ENCODE measurements around the gene ZNF652.
"Not testable (repeated sequence)": the region's sequence is repeated elsewhere in the genome, so short reads cannot be mapped to it uniquely, and the experiment has no call there.

Gene ZNF652

GRCh38 chr17:49315551-49316257, 46.3 kb downstream of the ZNF652 start:
- peak; percentile 88 for DNase-seq (ENCODE audit: low spot score)

- no peak for DNase-seq (ENCODE audit: low spot score)
Observed at GRCh38 chr17:49312722-49313121, 49.3 kb downstream of the ZNF652 start.

GRCh38 chr17:49299996-49300395, 62.1 kb downstream of the ZNF652 start:
- DNase-seq (ENCODE audit: low spot score) = no peak

GRCh38 chr17:49298371-49298976, 63.6 kb downstream of the ZNF652 start:
- no peak for DNase-seq (ENCODE audit: low spot score)

GRCh38 chr17:49297141-49297540, 64.9 kb downstream of the ZNF652 start:
- peak; percentile 60 for DNase-seq (ENCODE audit: low spot score)

- no peak for DNase-seq (ENCODE audit: low spot score)
Observed at GRCh38 chr17:49294122-49294521, 67.9 kb downstream of the ZNF652 start.

- DNase-seq (ENCODE audit: low spot score) = no peak
Observed at GRCh38 chr17:49292901-49293300, 69.1 kb downstream of the ZNF652 start.

GRCh38 chr17:49291929-49292328, 70.1 kb downstream of the ZNF652 start:
- DNase-seq (ENCODE audit: low spot score) = no peak

- DNase-seq (ENCODE audit: low spot score) = peak; percentile 18
Observed at GRCh38 chr17:49290690-49291359, 71.2 kb downstream of the ZNF652 start.

- no peak for DNase-seq (ENCODE audit: low spot score)
Observed at GRCh38 chr17:49288388-49288787, 73.7 kb downstream of the ZNF652 start.

GRCh38 chr17:49287481-49287880, 74.6 kb downstream of the ZNF652 start:
- no peak for DNase-seq (ENCODE audit: low spot score)

GRCh38 chr17:49286261-49286973, 75.6 kb downstream of the ZNF652 start:
- not testable (repeated sequence) for DNase-seq (ENCODE audit: low spot score)

GRCh38 chr17:49285716-49286115, 76.3 kb downstream of the ZNF652 start:
- no peak for DNase-seq (ENCODE audit: low spot score)

- DNase-seq (ENCODE audit: low spot score) = no peak
Observed at GRCh38 chr17:49280918-49281317, 81.1 kb downstream of the ZNF652 start.

GRCh38 chr17:49280061-49280460, 82.0 kb downstream of the ZNF652 start:
- DNase-seq (ENCODE audit: low spot score) = no peak

GRCh38 chr17:49279263-49280015, 82.6 kb downstream of the ZNF652 start:
- not testable (repeated sequence) for DNase-seq (ENCODE audit: low spot score)

- no peak for DNase-seq (ENCODE audit: low spot score)
Observed at GRCh38 chr17:49278076-49278475, 84.0 kb downstream of the ZNF652 start.

GRCh38 chr17:49277638-49278037, 84.4 kb downstream of the ZNF652 start:
- DNase-seq (ENCODE audit: low spot score) = no peak

GRCh38 chr17:49275981-49276380, 86.1 kb downstream of the ZNF652 start:
- not testable (repeated sequence) for DNase-seq (ENCODE audit: low spot score)

GRCh38 chr17:49269356-49269755, 92.7 kb downstream of the ZNF652 start:
- DNase-seq (ENCODE audit: low spot score) = no peak

- DNase-seq (ENCODE audit: low spot score) = no peak
Observed at GRCh38 chr17:49267912-49268311, 94.1 kb downstream of the ZNF652 start.

GRCh38 chr17:49266233-49266632, 95.8 kb downstream of the ZNF652 start:
- no peak for DNase-seq (ENCODE audit: low spot score)

Data from kidney tubule cell (primary cell).